ENCODE results near the gene NCOA7. TPM values are rescaled to one million over a fixed set of nuclear protein-coding genes. Genes with fewer than 3 reads are reported as not detected.
A peak's percentile ranks its signal among the peaks of the same experiment; 100 is the strongest.

The NCOA7 gene
- total RNA-seq, 1 donor from 2014 or later: 74.9 TPM

GRCh38 chr6:125793863-125794262 lies 3.1 kb downstream of the NCOA7 start:
- Mint-ChIP-seq H3K27ac (ENCODE audit: unreplicated experiment) (peak overlapping the region; percentile 93), H3K9me3 (ENCODE audit: low read depth) (no peaks in the 10 kb centered on the region), H3K4me3 (ENCODE audit: unreplicated experiment) (peak overlapping the region; percentile 58), H3K27me3 (ENCODE audit: low read depth) (no peaks in the 10 kb centered on the region), H3K4me1 (ENCODE audit: low read depth) (peaks cover 65% of the 10 kb centered on the region), H3K36me3 (ENCODE audit: low read depth) (peaks cover 2% of the 10 kb centered on the region)
- TF ChIP-seq CTCF (IDR thresholded peaks at IDR 0.05): no peak
- no peak for DNase-seq (ENCODE audit: low spot score)

DNA sequence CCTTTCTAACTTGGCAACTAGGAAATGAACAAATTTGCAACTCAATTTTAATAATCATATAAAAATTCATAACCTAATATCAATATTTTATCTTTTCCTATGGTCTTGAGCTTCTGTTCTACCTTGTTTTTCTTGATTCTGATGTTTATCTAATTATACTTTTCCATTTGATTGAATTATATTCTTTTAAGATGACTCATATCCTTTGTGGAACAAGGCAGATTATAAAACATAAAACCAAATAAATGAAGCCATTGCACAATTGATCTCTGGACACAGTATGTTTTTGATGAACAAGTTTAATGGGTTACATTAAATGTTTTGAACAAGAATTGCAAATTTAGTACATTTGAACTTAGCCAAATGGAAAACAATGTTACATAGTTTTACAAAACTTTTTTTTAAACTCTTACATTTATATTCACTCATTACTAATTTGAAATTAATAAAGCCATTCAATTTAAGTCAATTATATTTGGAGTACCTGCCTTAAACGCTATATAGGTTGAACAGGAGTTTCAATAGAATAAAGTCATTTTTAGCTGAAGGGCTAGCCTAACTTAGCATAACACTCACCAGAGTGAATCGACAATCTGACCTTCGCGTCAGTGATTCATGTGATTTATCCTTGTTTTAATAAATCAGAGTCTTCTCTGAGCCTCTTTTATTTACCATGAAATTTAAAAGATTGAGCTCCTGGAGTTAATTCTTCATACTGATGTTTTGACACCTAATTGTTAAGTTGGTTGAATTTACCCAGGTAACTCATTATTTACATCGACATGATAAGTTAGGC lies 3.8 kb downstream of the NCOA7 start:
- no peak for DNase-seq (ENCODE audit: low spot score)
- no peak for TF ChIP-seq CTCF (IDR thresholded peaks at IDR 0.05)
- peak overlapping the region; percentile 93 for H3K27ac Mint-ChIP-seq (ENCODE audit: unreplicated experiment)
- peaks cover 5% of the 10 kb centered on the region for H3K36me3 Mint-ChIP-seq (ENCODE audit: low read depth)
- H3K4me1 Mint-ChIP-seq (ENCODE audit: low read depth): peaks cover 65% of the 10 kb centered on the region
- no peak overlapping the region for H3K4me3 Mint-ChIP-seq (ENCODE audit: unreplicated experiment)
- no peaks in the 10 kb centered on the region for H3K27me3 Mint-ChIP-seq (ENCODE audit: low read depth)
- no peaks in the 10 kb centered on the region for H3K9me3 Mint-ChIP-seq (ENCODE audit: low read depth)

DNA sequence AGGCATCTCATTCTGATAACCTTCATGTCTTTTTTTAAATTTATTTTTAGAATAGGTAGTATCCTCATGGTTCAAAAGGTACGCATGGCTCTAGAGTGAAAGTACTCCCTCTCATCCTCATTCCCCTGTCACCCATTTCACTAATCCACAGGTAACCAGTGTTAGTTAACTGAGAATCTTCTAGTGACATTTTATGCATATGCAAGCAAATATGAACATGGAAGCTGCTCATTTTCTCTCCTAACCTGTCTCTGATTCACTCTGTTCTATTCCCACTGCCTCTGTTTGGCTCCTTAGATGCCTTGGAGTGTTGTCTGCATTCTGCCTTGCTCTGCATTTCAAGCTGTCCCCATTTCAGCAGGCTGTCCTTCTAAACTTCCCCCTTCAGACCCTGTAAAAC lies 4.5 kb downstream of the NCOA7 start:
- Mint-ChIP-seq H3K27ac (ENCODE audit: unreplicated experiment) (no peak overlapping the region), H3K27me3 (ENCODE audit: low read depth) (no peaks in the 10 kb centered on the region), H3K36me3 (ENCODE audit: low read depth) (peaks cover 7% of the 10 kb centered on the region), H3K9me3 (ENCODE audit: low read depth) (no peaks in the 10 kb centered on the region), H3K4me1 (ENCODE audit: low read depth) (peaks cover 66% of the 10 kb centered on the region), H3K4me3 (ENCODE audit: unreplicated experiment) (no peak overlapping the region)
- no peak for TF ChIP-seq CTCF (IDR thresholded peaks at IDR 0.05)
- DNase-seq (ENCODE audit: low spot score): no peak

GRCh38 chr6:125797120-125797885 lies 6.5 kb downstream of the NCOA7 start:
- Mint-ChIP-seq H3K27me3 (ENCODE audit: low read depth) (no peaks in the 10 kb centered on the region), H3K4me3 (ENCODE audit: unreplicated experiment) (no peak overlapping the region), H3K4me1 (ENCODE audit: low read depth) (peaks cover 74% of the 10 kb centered on the region), H3K9me3 (ENCODE audit: low read depth) (no peaks in the 10 kb centered on the region), H3K27ac (ENCODE audit: unreplicated experiment) (no peak overlapping the region), H3K36me3 (ENCODE audit: low read depth) (peaks cover 8% of the 10 kb centered on the region)
- DNase-seq (ENCODE audit: low spot score): no peak
- no peak for TF ChIP-seq CTCF (IDR thresholded peaks at IDR 0.05)

DNA sequence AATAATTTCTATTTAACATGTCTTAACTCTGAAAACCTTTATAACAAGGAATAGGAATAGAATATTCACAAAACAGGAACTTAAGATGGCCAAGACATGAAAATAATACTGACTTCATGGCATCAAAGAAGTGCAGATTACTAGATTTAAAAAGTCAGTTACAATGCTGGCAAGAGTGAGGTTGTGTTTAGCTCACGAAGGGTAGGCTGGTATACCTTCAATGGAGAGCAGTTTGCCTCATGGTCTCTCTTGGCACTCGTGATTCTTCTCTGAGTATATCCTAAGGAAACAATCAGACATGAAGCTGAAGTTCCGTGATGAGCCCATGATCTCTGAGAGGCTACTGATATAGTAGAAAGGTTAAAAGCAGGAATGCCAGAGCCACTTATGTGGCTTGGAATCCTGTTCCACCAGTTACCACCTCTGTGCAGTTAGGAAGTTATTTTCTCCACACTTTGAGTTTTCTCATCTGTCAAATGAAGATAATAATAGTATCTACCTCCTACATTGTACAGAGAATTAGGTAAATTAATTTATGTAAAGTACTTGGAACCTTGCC lies 7.2 kb downstream of the NCOA7 start:
- H3K27ac Mint-ChIP-seq (ENCODE audit: unreplicated experiment): no peak overlapping the region

More for the DNA sequence above, 7.2 kb downstream of the NCOA7 start:
- Mint-ChIP-seq H3K27me3 (ENCODE audit: low read depth) (no peaks in the 10 kb centered on the region), H3K9me3 (ENCODE audit: low read depth) (no peaks in the 10 kb centered on the region), H3K36me3 (ENCODE audit: low read depth) (peaks cover 8% of the 10 kb centered on the region), H3K4me3 (ENCODE audit: unreplicated experiment) (no peak overlapping the region), H3K4me1 (ENCODE audit: low read depth) (peaks cover 74% of the 10 kb centered on the region)
- no peak for DNase-seq (ENCODE audit: low spot score)
- no peak for TF ChIP-seq CTCF (IDR thresholded peaks at IDR 0.05)
